DMS79 (cell line): Measurements from ENCODE around the gene HECTD4.

ENCODE experiments used
- DNase-seq: peaks from one replicate; lab custom pipeline; 2025; lab: John Stamatoyannopoulos, UW

The HECTD4 gene

GRCh38 chr12:112207397-112207924 lies 174.8 kb downstream of the HECTD4 start:
- DNase-seq, result no peak

- no peak for DNase-seq
These were observed 175.3 kb downstream of the HECTD4 start for GRCh38 chr12:112206944-112207343.

GRCh38 chr12:112199136-112199535 lies 183.1 kb downstream of the HECTD4 start:
- no peak for DNase-seq

- peak; percentile 7 for DNase-seq
These were observed 184.0 kb downstream of the HECTD4 start for GRCh38 chr12:112198120-112198733.

GRCh38 chr12:112196196-112196875 lies 185.9 kb downstream of the HECTD4 start:
- no peak for DNase-seq

- DNase-seq, result no peak
These were observed 187.5 kb downstream of the HECTD4 start for GRCh38 chr12:112194601-112195247.

GRCh38 chr12:112192475-112192874 lies 189.8 kb downstream of the HECTD4 start:
- no peak for DNase-seq

- no peak for DNase-seq
These were observed 190.3 kb downstream of the HECTD4 start for GRCh38 chr12:112191840-112192321.

GRCh38 chr12:112191201-112191600 lies 191.0 kb downstream of the HECTD4 start:
- DNase-seq, result no peak

- no peak for DNase-seq
These were observed 191.8 kb downstream of the HECTD4 start for GRCh38 chr12:112190231-112191025.

- no peak for DNase-seq
These were observed 194.0 kb downstream of the HECTD4 start for GRCh38 chr12:112188130-112188830.

GRCh38 chr12:112185093-112185923 lies 196.9 kb downstream of the HECTD4 start:
- no peak for DNase-seq

GRCh38 chr12:112184056-112184887 lies 198.0 kb downstream of the HECTD4 start:
- DNase-seq, result no peak

- no peak for DNase-seq
These were observed 198.8 kb downstream of the HECTD4 start for GRCh38 chr12:112183141-112184021.

GRCh38 chr12:112182499-112182898 lies 199.7 kb downstream of the HECTD4 start:
- DNase-seq, result no peak

- no peak for DNase-seq
These were observed 201.8 kb downstream of the HECTD4 start for GRCh38 chr12:112180422-112180821.

- DNase-seq, result no peak
These were observed 202.3 kb downstream of the HECTD4 start for GRCh38 chr12:112179916-112180315.

GRCh38 chr12:112179341-112179740 lies 202.9 kb downstream of the HECTD4 start:
- no peak for DNase-seq

- no peak for DNase-seq
These were observed 203.4 kb downstream of the HECTD4 start for GRCh38 chr12:112178796-112179195.
